B cell (primary cell): Measurements from ENCODE around the gene HIGD2A.

Experiments
- CTCF ChIP-seq: fragments of 200-600 bp; IDR thresholded peaks from one replicate; pipeline ENCODE4 v1.8.0; 2022; ENCODE audit warnings: antibody characterized with exemption, mild to moderate bottlenecking
- EZH2 ChIP-seq: IDR thresholded peaks from 2 replicates; pipeline ENCODE4 v1.6.1; 2012; ENCODE audit warnings: borderline replicate concordance, low read depth, mild to moderate bottlenecking, moderate library complexity, low read length; ENCODE audit not compliant: insufficient read depth, poor library complexity, severe bottlenecking

- TF ChIP-seq CTCF, result no peak
- TF ChIP-seq EZH2, result no peak
These were observed 21.2 kb downstream of the HIGD2A start for GRCh38 chr5:176409765-176410164.
